GM12873 (cell line): ENCODE results near the gene TPSG1.

Experiments
- CTCF ChIP-seq: IDR thresholded peaks from 2 replicates; pipeline ENCODE4 v1.5.1; 2012; ENCODE audit warnings: low read depth, mild to moderate bottlenecking, moderate library complexity, low read length, control low read depth; ENCODE audit not compliant: insufficient read depth; ENCODE audit errors: missing control alignments

Gene TPSG1

GRCh38 chr16:1174477-1175357 lies 50.4 kb downstream of the TPSG1 start:
- no peak for TF ChIP-seq CTCF

GRCh38 chr16:1173788-1174451 lies 51.1 kb downstream of the TPSG1 start:
- no peak for TF ChIP-seq CTCF

- TF ChIP-seq CTCF = no peak
Measured at GRCh38 chr16:1172651-1173050, 52.4 kb downstream of the TPSG1 start.

- no peak for TF ChIP-seq CTCF
Measured at GRCh38 chr16:1171854-1172428, 53.1 kb downstream of the TPSG1 start.
